ENCODE data around the gene NBAS.
"Not testable (repeated sequence)": the region's sequence is repeated elsewhere in the genome, so short reads cannot be mapped to it uniquely, and the experiment has no call there.

NBAS gene

DNA sequence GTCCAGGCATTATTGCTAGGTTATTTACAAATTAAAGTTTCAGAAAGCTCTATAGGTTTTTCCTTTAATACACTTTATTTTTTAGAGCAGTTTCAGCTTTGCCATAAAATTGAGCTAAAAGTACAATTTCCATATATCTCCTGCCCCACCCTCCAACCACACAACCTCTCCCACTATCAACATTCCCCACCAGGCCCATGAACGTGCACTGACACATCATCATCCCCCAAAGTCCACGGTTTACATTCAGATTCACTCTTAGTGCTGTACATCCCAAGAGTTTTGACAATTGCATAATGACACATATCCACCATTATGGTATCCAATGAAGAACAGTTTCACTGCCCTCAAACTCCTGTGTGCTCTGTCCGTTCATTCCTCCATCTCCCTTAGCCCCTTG is 139.4 kb downstream of the NBAS start:
- no peak overlapping the region for H3K4me3 ChIP-seq (ENCODE audit: low read depth, low read length)
- DNase-seq (ENCODE audit: low read depth) = no peak
- TF ChIP-seq CTCF (IDR thresholded peaks at IDR 0.05; ENCODE audit: control insufficient read depth, extremely low read depth, insufficient read depth) = no peak

GRCh38 chr2:15415748-15416147 is 145.4 kb downstream of the NBAS start:
- TF ChIP-seq CTCF (IDR thresholded peaks at IDR 0.05; ENCODE audit: control insufficient read depth, extremely low read depth, insufficient read depth) = no peak
- H3K4me3 ChIP-seq (ENCODE audit: low read depth, low read length) = no peak overlapping the region
- DNase-seq (ENCODE audit: low read depth) = no peak

DNA sequence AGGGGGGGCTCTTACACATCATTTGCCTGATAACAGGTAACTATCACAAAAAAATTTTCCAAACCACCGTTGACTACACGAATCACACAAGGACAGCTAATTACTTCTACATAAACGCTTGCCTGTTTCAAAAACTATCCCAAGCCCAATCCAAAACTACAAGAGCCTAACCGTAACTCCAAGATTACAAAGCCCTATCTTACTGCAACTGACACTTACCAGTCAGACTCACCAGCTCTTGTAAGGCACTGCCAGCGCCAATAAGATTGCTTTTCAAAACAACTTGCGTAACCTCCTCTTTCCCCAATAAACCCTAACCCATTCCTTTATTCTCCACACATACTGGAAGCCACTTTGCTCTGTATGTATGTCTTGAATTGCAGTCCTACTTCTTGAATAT is 148.4 kb downstream of the NBAS start:
- TF ChIP-seq CTCF (IDR thresholded peaks at IDR 0.05; ENCODE audit: control insufficient read depth, extremely low read depth, insufficient read depth) = no peak
- DNase-seq (ENCODE audit: low read depth) = no peak
- H3K4me3 ChIP-seq (ENCODE audit: low read depth, low read length) = no peak overlapping the region

GRCh38 chr2:15412309-15412708 is 148.8 kb downstream of the NBAS start:
- no peak for TF ChIP-seq CTCF (IDR thresholded peaks at IDR 0.05; ENCODE audit: control insufficient read depth, extremely low read depth, insufficient read depth)
- DNase-seq (ENCODE audit: low read depth) = no peak
- no peak overlapping the region for H3K4me3 ChIP-seq (ENCODE audit: low read depth, low read length)

DNA sequence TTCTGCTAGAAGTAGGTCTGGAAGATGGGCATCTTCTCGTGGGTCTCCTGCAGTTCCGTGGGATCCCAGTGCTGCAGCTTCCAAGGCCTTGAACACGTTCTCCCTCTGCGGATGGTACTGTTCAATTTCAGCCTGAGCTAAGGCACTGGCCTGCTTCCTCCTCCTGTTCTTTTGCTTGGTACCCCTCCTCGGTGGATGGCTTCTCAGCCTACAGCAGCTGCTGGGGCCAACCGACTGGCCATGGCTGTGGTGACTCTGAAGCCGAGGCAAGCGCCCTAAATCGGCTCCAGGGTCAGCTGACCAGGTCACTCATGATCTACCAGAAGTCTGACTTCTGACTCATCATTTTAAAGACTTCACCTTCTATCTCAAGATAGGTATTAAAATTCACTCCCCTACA is 150.2 kb downstream of the NBAS start:
- H3K4me3 ChIP-seq (ENCODE audit: low read depth, low read length) = no peak overlapping the region
- DNase-seq (ENCODE audit: low read depth) = no peak
- TF ChIP-seq CTCF (IDR thresholded peaks at IDR 0.05; ENCODE audit: control insufficient read depth, extremely low read depth, insufficient read depth) = no peak

DNA sequence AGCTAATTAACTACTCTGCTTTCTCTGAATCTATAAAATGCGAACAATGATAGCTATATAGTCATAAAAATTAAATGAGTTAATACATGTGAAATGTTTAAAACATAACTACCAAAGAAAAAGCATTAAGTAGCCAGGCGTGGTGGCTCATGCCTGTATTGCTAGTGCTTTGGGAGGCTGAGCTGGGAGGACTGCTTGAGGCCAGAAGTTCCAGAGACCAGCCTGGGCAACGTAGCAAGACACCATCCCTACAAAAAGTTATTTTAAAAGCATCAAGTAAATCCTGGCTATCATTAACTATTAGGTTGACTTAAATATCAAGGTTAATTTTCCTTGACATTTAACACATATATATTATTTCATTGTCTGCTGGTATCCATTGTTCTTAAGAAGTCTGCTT is 152.4 kb downstream of the NBAS start:
- H3K4me3 ChIP-seq (ENCODE audit: low read depth, low read length) = no peak overlapping the region
- no peak for DNase-seq (ENCODE audit: low read depth)
- no peak for TF ChIP-seq CTCF (IDR thresholded peaks at IDR 0.05; ENCODE audit: control insufficient read depth, extremely low read depth, insufficient read depth)

DNA sequence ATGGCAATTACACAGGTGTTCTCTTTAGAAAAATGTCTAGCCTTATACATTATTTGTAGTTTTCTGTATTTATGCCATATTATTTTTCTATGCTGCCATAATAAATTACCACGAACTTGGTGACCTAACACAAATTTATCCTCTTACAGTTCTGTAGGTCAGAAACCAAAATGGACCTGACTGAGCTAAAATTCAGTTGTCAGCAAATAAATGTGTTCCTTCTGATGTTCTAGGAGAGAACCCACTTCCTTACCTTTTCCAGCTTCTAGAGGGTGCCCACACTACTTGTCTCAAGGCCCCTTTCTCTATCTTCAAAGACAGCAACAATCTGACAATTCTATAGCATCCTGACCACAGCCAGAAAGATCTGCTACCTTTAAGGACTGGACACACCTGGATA is 153.5 kb downstream of the NBAS start:
- no peak for DNase-seq (ENCODE audit: low read depth)
- no peak for TF ChIP-seq CTCF (IDR thresholded peaks at IDR 0.05; ENCODE audit: control insufficient read depth, extremely low read depth, insufficient read depth)
- H3K4me3 ChIP-seq (ENCODE audit: low read depth, low read length) = no peak overlapping the region

GRCh38 chr2:15404511-15404910 is 156.6 kb downstream of the NBAS start:
- not testable (repeated sequence) for DNase-seq (ENCODE audit: low read depth); H3K4me3 ChIP-seq (ENCODE audit: low read depth, low read length)
